HepG2 (cell line): ENCODE data around the gene SNAP47.

Source experiments
- JARID2 ChIP-seq: sonication (generic); formaldehyde crosslinking; IDR thresholded peaks from 2 replicates; pipeline ENCODE4 v1.8.1; 2023; ENCODE audit warnings: missing genetic modification reagents, inconsistent platforms; ENCODE audit not compliant: insufficient replicate concordance
- NFE2L2 ChIP-seq: fragments of 150-350 bp; IDR thresholded peaks from 2 replicates; pipeline ENCODE4 v1.6.1; 2014; ENCODE audit warnings: low read length
- POLR2AphosphoS5 ChIP-seq: IDR thresholded peaks from 2 replicates; pipeline ENCODE4 v1.6.1; 2012; ENCODE audit warnings: low read depth, low read length
- SP2 ChIP-seq: sonication (generic); formaldehyde crosslinking; IDR thresholded peaks from 2 replicates; pipeline ENCODE4 v1.5.1; 2020; ENCODE audit warnings: mild to moderate bottlenecking, missing genetic modification reagents
- TOE1 ChIP-seq: sonication (generic); formaldehyde crosslinking; IDR thresholded peaks from 2 replicates; pipeline ENCODE4 v1.4.0; 2020; ENCODE audit warnings: mild to moderate bottlenecking, missing genetic modification reagents
- ZNF296 ChIP-seq: sonication (generic); formaldehyde crosslinking; conservative IDR thresholded peaks from 2 replicates; pipeline ENCODE4 v1.5.0; 2020; ENCODE audit warnings: mild to moderate bottlenecking, missing genetic modification reagents
- ZNF326 ChIP-seq: sonication (generic); formaldehyde crosslinking; IDR thresholded peaks from 2 replicates; pipeline ENCODE4 v1.4.0; 2020; ENCODE audit warnings: missing genetic modification reagents, borderline replicate concordance
- TF ChIP-seq, protein P1 (sequence below): sonication (generic); formaldehyde crosslinking; IDR thresholded peaks from 2 replicates; pipeline ENCODE4 v1.5.0; 2020; ENCODE audit warnings: missing genetic modification reagents, mild to moderate bottlenecking, borderline replicate concordance
- TF ChIP-seq, protein P2 (sequence below): sonication (generic); formaldehyde crosslinking; IDR thresholded peaks from 2 replicates; pipeline ENCODE4 v1.5.0; 2020; ENCODE audit warnings: mild to moderate bottlenecking, missing genetic modification reagents, moderate library complexity

DNA sequence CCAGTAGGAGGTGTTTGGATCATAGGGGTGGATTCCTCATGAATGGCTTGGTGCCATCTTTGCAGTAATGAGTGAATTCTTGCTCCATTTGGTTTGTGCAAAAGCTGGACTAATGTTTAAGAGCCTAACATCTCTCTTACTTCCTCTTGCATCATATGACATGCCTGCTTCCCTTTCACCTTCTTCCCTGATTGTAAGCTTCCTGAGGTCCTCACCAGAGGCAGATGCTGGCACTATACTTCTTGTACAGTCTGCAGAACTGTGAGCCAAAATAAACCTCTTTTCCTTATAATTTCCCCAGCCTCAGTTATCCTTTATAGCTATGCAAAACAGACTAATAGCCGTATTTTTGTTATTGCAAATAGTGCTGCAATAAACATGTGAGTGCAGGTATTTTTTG, 88.3 kb downstream of the SNAP47 start:
- no peak for TF ChIP-seq SP2 (CRISPR knock-in tag)
- no peak for TF ChIP-seq TOE1
- TF ChIP-seq POLR2AphosphoS5 = no peak
- no peak for TF ChIP-seq NFE2L2
- no peak for TF ChIP-seq JARID2 (CRISPR knock-in tag)
- no peak for TF ChIP-seq ZNF296 (CRISPR knock-in tag)
- TF ChIP-seq ZNF326 (CRISPR knock-in tag) = no peak
- TF ChIP-seq, protein P1, sequence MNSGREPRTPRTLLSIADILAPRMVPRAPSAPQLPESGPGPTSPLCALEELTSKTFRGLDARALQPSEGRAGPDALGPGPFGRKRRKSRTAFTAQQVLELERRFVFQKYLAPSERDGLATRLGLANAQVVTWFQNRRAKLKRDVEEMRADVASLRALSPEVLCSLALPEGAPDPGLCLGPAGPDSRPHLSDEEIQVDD (CRISPR knock-in tag) = no peak
- TF ChIP-seq, protein P2, sequence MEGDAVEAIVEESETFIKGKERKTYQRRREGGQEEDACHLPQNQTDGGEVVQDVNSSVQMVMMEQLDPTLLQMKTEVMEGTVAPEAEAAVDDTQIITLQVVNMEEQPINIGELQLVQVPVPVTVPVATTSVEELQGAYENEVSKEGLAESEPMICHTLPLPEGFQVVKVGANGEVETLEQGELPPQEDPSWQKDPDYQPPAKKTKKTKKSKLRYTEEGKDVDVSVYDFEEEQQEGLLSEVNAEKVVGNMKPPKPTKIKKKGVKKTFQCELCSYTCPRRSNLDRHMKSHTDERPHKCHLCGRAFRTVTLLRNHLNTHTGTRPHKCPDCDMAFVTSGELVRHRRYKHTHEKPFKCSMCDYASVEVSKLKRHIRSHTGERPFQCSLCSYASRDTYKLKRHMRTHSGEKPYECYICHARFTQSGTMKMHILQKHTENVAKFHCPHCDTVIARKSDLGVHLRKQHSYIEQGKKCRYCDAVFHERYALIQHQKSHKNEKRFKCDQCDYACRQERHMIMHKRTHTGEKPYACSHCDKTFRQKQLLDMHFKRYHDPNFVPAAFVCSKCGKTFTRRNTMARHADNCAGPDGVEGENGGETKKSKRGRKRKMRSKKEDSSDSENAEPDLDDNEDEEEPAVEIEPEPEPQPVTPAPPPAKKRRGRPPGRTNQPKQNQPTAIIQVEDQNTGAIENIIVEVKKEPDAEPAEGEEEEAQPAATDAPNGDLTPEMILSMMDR = no peak
